Right lung (tissue), 5 donors: ENCODE measurements around the gene ARHGAP44. TPM values are rescaled to one million over a fixed set of nuclear protein-coding genes. Genes with fewer than 3 reads are reported as not detected.

Experiments
- DNase-seq, 2 donors: peaks; one replicate each; pipeline ENCODE4 v3.0.0-alpha.2; 2013
- polyA plus RNA-seq, 5 donors: library from polyadenylated mRNA; unstranded; fragments of 120-200 nt; gene quantifications; one replicate each; pipeline versions ENCODE4 v1.2.1 to v1.2.3, GENCODE V29; 2013; ENCODE audit warnings: inconsistent platforms in 1 of 5, low replicate concordance in 1 of 5; ENCODE audit not compliant: insufficient read length in 5 of 5, insufficient read depth in 1 of 5

Gene ARHGAP44
- polyA plus RNA-seq, 5 donors: 12.3 to 19.0 (median 14.0) TPM

- no peak for DNase-seq
Observed at GRCh38 chr17:12896180-12896785, 107.0 kb downstream of the ARHGAP44 start.

- no peak for DNase-seq
Observed at GRCh38 chr17:12898110-12898509, 108.8 kb downstream of the ARHGAP44 start.

GRCh38 chr17:12899604-12900003 lies 110.3 kb downstream of the ARHGAP44 start:
- no peak for DNase-seq

GRCh38 chr17:12900474-12900873 lies 111.2 kb downstream of the ARHGAP44 start:
- no peak for DNase-seq

- DNase-seq: no peak
Observed at GRCh38 chr17:12902046-12902445, 112.7 kb downstream of the ARHGAP44 start.

- DNase-seq: no peak
Observed at GRCh38 chr17:12907477-12907876, 118.2 kb downstream of the ARHGAP44 start.

GRCh38 chr17:12909046-12909445 lies 119.7 kb downstream of the ARHGAP44 start:
- DNase-seq: no peak

GRCh38 chr17:12909511-12909910 lies 120.2 kb downstream of the ARHGAP44 start:
- no peak for DNase-seq

- no peak for DNase-seq
Observed at GRCh38 chr17:12911239-12911638, 121.9 kb downstream of the ARHGAP44 start.

GRCh38 chr17:12917399-12917798 lies 128.1 kb downstream of the ARHGAP44 start:
- no peak for DNase-seq

GRCh38 chr17:12918142-12918541 lies 128.8 kb downstream of the ARHGAP44 start:
- no peak for DNase-seq

GRCh38 chr17:12922120-12922519 lies 132.8 kb downstream of the ARHGAP44 start:
- no peak for DNase-seq

GRCh38 chr17:12924614-12925013 lies 135.3 kb downstream of the ARHGAP44 start:
- DNase-seq: no peak

- no peak for DNase-seq
Observed at GRCh38 chr17:12927001-12927400, 137.7 kb downstream of the ARHGAP44 start.

- DNase-seq: peak in 1 of 2 donors; percentile 9
Observed at GRCh38 chr17:12927541-12928425, 138.5 kb downstream of the ARHGAP44 start.

GRCh38 chr17:12928736-12929135 lies 139.4 kb downstream of the ARHGAP44 start:
- no peak for DNase-seq

- no peak for DNase-seq
Observed at GRCh38 chr17:12936501-12936900, 147.2 kb downstream of the ARHGAP44 start.

- DNase-seq: no peak
Observed at GRCh38 chr17:12940699-12941098, 151.4 kb downstream of the ARHGAP44 start.

- no peak for DNase-seq
Observed at GRCh38 chr17:12947047-12947446, 157.7 kb downstream of the ARHGAP44 start.

- DNase-seq: no peak
Observed at GRCh38 chr17:12952012-12952411, 162.7 kb downstream of the ARHGAP44 start.

- DNase-seq: no peak
Observed at GRCh38 chr17:12953156-12953555, 163.9 kb downstream of the ARHGAP44 start.

GRCh38 chr17:12955521-12955920 lies 166.2 kb downstream of the ARHGAP44 start:
- no peak for DNase-seq

- DNase-seq: no peak
Observed at GRCh38 chr17:12958786-12959185, 169.5 kb downstream of the ARHGAP44 start.
